NCI-H128 (cell line): ENCODE data around the gene SERTAD1.
"Not testable (repeated sequence)": the region's sequence is repeated elsewhere in the genome, so short reads cannot be mapped to it uniquely, and the experiment has no call there.

Experiments used
- DNase-seq: peaks from one replicate; lab custom pipeline; 2025; ENCODE audit not compliant: unreplicated experiment; lab: John Stamatoyannopoulos, UW

SERTAD1 gene

DNA sequence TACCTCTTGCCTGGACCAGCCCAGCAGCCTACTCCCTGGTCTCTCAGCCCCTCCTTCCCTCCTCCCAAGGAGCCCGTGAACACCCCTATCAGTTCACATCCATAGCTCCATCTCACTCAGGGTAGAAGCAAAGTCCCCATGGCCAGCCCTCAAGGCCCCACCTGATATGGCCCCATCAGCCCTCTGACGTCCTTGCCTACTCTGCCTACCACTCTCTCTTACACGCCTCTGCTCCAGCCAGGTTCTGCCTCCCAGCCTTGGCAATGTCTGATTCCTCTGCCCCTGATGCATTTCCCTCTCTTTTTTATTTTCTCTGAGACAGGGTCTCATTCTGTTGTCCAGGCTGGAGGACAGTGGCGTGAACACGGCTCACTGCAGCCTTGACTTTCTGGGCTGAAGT lies 26.2 kb upstream of the SERTAD1 start:
- DNase-seq, result no peak

DNA sequence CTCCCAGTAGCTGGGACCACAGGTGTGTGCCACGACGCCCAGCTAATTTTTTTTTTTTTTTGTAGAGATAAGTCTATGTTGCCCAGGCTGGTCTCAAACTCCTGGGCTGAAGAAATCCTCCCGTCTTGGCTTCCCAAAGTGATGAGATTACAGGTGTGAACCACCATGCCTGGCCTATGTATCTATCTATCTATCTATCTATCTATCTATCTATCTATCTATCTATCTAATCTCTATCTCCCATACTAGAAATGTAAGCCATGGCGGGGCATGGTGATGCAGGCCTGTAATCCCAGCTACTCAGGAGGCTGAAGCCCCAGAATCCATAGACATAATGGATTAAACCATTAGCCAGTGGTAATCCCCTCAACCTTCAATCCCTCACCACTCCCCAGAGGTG lies 24.9 kb upstream of the SERTAD1 start:
- no peak for DNase-seq

DNA sequence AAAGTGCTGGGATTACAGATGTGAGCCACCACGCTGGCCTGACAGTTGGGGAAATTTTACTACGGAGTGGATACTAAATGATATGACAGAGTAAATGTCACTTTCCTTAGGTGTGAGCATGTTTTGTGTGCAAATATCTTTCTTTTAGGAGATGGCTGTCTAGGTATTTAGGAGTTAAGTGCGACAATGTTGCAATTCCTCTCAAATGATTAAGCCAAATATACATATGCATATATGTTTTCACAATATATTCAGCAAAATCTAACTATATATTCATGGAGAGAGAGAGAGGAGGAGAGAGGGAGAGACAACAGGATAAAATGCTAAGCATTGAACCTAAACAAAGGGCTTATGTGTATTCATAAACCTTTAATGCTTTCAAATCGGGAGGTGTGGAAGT lies 23.7 kb upstream of the SERTAD1 start:
- DNase-seq, result no peak

DNA sequence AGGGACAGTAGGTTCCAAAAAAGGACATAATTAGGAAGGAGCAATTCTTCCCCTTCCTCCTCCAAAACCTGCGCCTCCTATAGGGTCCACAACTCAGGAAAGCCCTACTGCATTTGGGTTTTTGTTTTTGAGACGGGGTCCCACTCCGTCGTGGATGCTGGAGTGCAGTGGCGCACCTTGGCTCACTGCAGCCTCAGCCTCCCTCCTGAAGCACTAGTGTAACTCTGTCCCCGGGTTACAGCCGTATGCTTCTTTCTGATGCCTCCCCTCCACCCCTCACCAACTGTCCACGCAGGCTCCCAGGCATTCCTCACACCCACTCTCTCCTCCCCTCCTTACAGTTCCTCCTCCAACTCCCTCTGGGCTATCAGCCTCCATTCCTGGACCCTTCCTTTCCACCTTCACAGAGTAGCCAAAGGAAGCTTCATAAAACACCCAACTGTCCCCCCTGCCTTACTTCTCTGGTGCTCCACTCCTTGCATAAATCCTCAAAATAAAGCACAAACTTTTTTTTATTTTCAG lies 20.5 kb upstream of the SERTAD1 start:
- DNase-seq, result no peak

DNA sequence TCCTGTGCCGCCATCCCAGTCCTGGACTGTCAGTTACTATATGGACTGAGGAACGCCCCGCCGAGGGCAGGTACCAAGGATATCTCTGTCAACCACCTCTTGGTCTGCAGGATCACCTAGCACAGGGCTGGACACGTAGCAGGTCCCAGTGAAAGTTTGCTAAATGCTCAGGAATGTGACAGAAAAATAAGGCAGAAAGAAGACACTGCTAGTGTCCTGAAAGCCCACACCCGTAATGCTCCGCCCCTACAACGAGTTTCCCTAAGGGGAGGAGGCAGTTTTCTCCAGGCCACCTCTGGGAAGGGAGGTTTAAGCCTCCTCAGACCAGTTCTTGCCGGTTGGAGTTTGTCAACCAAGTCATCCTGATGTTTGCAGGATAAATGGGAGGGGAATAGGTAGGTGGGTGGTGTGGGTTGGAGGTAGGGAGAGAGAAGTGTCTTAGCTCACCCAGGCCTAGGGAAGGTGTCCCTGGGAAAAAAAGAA lies 20.0 kb upstream of the SERTAD1 start:
- DNase-seq, result no peak

DNA sequence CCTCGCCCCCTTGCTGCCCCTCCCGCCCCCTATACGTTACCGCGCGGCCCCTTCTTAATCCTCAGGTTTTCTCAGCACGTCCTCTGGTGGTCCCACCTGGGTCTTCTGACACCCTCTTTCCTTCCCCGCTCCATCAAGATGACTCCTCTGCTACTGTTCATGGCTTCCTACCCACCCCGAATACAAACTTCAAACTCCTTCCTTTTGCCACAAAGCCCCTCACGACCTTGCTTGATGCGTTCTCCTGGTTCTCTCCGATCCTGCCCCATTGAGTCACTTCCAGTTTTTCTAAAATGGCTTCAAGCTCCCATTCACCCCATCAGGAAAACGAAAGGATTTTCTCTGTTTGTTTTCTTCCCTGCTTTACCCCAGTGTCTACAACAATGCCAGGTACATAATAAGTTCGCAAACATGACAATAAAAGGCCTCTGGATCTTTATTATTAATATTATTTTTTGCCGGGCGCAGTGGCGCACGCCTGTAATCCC lies 19.1 kb upstream of the SERTAD1 start:
- no peak for DNase-seq

DNA sequence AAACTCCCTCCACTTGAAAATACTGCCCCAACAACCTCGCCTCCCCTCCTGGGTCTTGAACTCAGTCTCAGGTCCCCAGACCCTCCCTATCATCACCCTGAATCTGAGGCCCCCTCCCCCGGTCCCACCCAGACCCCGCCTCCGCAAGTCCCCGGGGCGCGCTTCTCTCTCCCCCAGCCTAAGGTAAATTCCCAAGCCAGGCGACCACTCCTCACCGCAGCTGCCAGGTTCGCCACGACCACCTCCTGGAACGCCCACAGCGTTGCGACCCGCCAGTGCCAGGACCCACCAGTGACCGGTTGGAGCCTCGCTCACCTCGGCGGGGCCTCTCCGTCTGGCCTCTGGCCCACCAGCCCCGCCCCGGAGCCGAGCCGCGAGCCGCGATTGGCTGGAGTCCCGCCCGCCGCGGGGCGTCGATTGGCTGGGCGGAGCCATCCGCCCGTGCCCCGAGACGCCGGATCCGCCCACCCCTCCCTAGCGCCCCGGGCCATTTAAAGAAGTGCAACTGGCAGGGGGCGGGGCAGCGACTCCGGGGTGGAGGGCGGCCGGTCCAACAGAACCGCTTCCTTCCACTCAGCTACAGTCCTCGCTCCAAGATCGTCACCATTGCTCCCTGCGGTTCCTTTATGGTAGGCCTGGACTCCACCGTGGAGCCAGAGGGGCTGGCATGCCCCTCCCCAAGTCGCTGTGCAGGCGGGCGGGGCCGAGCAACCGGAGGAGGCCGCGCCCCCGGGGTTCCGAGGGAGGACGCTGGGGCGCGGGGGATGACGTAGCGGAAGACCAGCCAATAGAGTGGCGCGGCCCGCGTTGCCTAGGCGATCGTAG lies 18.4 kb upstream of the SERTAD1 start, which contains the start of gene SERTAD3:
TSS of gene SERTAD3 (minus strand) at position 336 of the 825 bp plus-strand sequence. CDS start 2,255 bp downstream, outside the sequence.
- DNase-seq, result peak; percentile 91

DNA sequence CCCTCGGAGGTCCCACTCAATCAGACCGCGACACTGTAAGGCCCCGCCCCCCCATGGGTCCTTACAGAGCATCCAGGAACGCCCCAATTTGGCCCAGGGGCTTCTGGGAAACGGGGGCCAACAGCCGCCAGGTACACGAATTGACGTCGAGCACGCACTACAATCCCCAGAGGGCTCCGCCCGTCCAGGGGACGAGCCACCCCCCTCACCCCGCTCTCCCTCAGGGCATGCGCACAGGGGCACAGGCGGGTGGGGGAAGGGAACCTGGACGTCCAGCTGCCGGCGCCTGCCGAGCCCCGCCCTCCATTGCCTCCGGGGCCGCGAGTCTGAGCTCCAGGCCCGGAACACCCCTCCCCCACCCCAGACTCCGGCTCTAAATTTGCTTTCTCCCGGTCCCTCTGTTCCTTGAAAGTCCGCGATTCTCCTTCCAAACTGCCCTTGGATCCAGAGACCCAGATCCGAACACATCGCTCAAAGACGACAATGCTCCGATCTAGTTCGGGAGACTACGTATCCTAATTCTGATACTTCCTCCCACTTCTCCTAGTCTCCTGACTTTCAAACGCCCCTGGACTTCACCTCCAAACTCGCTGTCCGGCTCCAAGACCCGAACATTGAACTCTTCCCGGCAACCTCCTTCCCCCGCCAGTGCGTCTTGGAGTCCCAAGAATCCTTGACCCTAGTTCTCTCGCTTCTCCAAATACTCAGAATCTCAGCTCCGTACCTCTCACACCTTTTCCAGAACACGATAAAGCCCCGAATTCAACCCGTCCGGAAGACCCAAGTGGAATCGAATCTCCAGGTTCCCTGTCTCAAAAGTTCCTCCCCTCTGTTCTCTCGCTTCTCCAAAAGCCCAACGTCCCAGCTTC lies 17.6 kb upstream of the SERTAD1 start:
- DNase-seq, result peak; percentile 98

DNA sequence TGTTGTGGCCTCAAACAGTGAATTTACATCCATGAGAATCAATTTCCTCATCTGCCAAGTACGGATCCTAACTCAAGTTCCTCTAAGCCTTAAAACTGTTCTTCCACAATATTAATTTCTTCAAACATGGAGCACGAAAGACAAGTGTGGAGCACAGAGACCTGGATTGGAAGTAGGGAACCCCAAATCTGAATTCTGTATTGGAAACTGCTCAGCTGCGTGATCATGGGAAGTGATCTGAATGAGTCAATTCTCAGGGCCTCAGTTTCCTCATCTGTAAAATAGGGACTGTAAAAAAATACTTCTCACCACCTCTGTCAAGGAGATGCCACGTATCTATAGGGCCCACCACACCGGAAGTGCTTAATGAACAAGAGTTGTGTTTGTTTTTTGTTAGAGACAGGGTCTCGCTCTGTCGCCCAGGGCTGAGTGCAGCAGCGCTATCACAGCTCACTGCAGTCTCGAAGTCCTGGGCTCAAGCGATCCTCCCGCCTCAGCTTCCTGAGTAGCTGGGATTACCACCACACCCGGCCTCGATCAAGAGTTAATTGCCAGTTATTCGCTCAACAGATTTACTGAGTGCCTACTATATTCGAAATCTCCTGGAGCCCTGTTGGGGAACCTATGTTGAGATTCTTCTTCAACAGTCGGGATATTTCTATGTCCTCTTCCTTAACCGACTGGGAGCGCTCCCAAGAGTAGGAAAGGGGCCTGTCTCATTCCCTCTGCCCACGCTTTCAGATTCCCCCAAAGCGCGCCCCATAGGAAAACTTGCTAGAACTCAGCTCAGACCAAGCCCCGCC lies 16.7 kb upstream of the SERTAD1 start:
- DNase-seq, result no peak

DNA sequence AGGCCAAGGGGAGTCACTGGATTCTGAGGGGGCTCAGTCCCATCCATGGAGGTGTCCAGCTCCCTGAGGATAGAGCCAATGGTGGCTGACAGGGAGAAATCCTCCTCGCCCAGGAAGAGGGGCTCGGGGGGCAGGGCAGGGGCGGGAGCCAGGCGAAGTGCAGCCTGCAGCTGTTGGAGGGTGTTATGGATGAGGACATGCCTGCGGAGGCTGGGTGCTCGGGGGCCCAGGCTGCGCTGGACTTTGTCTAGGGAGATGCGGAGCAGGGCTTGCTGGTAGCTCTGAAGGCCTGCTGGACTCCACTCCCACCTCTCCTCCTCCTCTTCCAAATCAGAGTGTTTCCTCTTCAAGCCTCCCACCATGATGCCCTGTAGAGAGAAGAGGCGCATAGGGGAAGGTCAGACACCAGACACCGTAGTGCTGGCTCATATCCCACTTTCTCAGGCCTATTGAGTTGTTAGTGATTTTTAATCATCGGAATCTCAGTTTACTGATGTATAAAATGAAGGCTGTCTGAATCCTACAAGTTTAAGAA lies 16.0 kb upstream of the SERTAD1 start:
- no peak for DNase-seq

DNA sequence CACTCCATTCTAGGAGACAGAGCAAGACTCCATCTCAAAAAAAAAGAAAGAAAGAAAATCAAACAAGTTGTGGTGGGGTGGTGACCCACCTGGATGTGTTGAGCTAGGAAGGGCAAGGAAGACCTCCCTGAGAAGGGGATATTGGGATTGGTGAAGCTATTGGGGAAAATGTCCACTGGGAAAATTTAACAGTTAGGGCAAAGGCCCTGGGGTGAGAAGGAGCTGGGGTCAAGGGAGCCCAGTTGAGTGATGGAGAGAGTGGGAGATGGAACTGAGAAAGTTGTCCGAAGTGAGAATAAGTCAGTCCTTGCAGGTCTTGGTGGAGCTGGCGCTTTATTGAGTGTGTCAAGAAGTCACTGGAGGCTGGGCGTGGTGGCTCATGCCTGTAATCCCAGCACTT lies 12.5 kb upstream of the SERTAD1 start:
- DNase-seq, result no peak

DNA sequence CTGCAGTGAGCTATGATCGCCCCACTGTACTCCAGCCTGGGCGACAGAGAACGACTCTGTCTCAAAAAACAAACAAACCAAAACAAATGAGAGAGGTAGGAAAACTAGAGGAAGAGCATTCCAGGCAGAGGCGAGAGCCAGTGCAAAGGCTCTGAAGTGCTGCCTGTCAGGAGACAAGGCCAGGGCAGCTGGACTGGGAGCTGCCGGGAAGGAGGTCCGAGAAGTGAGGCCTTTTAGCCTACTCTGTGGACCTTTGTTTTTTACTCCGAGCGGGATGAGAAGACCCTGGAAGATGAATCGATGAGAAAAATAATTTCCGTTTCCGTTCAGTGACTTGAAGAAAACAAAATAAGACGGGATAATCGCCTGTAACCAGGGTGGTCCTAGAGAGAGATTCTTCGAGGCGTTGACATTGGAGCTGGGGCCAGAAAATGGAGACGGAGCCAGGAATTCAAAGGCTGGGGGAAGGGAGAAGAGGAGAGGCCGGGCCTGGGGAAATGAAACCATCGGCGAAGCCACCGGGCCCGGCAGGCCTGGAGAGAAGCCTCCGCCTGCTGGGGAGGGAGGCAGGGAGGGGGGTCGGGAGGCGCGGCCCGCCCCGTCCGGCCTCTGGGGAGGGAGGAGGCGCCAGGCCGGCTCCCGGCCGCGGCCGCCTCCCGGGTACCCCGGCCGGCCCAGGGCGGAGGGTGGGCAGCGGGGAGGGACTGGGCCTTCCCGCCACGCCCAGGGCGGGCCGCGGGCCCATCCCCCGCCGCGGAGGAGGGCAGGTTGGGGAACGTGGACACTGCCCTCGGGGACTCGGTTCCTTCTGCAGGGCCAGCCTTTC lies 7.8 kb upstream of the SERTAD1 start:
- peak; percentile 37 for DNase-seq

DNA sequence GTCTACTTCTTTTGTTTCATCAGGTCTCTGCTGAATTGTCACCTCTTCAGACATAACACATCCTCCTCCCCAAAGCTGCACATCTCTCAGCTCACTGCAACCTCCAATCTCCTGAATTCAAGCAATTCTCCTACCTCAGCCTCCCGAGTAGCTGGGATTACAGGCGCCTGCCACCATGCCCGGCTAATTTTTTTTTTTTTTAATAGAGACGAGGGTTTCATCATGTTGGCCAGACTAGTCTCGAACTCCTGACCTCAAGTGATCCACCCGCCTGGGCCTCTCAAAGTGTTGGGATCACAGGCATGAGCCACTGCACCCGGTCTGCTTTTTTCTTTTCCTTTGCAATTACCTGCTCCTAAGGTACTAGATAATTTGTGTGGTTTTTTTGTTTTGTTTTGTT lies 7.0 kb upstream of the SERTAD1 start:
- DNase-seq, result not testable (repeated sequence)

DNA sequence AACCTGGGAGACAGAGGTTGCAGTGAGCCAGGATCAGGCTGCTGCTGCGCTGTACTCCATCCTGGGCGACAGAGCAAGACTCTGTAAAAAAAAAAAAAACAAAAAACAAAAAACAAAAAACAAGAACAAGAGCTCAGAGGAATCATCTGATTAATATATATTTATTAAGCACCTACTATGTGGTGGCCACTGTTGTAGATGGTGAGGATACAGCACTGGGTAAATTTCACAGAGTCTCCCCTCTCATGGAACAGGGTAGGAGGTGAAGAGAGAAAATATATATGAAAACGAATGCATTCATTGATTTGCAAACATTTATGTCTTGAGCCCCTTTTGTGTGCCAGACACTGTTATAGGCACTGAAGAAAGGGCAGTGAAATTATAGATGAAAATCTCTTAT lies 5.9 kb upstream of the SERTAD1 start:
- DNase-seq, result no peak

DNA sequence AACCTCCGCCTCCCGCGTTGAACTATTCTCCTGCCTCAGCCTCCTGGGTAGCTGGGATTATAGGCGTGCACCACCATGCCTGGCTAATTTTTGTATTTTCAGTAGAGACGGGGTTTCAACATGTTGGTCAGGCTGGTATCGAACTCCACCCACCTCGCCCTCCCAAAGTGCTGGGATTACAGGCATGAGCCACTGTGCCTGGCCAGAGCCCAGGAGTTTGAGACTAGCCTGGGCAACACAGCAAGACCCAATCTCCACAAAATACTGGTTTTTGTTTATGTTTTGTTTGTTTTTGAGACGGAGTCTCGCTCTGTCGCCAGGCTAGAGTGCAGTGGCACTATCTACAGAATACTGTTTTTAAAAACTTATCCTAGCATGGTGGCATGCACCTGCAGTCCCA lies 4.5 kb upstream of the SERTAD1 start:
- DNase-seq, result not testable (repeated sequence)

DNA sequence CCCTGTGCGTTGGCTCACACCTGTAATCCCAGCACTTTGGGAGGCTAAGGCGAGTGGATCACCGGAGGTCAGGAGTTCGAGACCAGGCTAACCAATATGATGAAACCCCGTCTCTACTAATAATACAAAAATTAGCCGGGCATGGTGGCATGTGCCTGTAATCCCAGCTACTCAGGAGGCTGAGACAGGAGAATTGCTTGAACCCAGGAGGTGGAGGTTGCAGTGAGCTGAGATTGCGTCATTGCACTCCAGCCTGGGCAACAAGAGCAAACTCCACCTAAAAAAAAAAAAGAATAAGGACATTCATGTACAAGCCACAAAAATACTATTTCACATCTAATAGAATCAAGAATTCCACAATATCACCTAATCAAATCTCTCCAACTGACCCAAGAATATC lies 2.4 kb upstream of the SERTAD1 start:
- not testable (repeated sequence) for DNase-seq

DNA sequence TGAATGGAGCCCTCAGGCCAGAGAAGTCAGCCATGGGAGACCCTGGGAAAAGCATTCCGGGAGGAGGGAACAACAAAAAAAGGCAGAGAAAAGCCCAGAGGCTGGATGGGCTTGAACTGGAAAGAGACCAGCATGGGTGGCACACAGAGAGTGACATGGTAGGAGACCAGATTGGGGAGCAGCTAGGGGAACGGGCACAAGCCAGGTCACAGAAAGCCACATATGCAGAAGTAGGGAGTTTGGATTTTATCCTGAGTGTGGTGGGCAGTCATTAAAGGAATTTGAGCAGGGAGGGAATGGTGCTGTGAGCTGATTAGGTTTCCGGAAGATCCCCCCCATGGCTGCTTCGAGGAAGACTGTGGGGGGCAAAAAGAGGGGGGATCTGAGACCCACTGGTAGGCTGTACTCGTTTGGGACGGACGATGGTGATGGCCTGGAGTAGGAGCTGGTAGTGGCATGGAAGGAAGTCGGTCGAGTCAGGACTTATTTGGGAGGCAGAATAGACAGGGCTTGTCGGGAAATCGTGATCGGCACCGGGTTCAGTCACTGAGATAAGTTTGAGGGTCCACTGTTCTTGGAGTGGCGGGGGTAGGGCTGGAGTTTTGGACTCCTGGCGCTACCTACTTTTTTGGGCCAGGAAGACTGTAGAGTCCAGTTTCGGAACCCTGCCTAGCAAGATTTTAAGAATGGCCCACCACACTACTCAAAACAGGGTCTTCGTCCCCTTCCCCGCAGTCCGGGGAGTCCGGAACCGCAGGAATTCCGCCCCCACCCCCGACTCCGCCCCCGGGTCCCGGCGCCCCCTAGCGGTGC lies 949 bp downstream of the SERTAD1 start:
- no peak for DNase-seq

DNA sequence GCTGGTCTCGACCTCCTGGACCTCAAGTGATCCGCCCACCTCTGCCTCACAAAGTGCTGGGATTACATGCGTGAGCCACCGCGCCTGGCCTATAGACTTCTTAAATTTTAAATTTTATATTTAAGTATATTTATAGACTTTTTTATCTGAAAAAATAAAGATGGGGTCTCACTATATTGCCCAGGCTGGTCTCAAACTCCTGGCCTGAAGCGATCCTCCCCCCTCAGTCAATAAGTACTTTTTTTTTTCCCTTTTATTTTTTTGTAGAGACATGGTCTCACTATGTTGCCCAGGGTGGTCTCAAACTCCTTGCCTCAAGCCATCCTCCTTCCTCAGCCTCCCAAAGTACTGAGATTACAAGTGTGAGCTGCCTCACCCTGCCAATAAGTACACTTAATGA lies 1.9 kb downstream of the SERTAD1 start:
- no peak for DNase-seq
